Aorta (tissue), 5 donors: Measurements from ENCODE around the gene KCTD18. TPM values are rescaled to one million over a fixed set of nuclear protein-coding genes. Genes with fewer than 3 reads are reported as not detected.
A peak's percentile ranks its signal among the peaks of the same experiment; 100 is the strongest.

Source experiments
- ATAC-seq: fragments of 200-7000 bp; cut with Tn5 transposase; one replicate; pipeline ENCODE4 v1.9.1; 2022; ENCODE audit warnings: moderate library complexity; ENCODE audit not compliant: low FRiP score
- DNase-seq, 2 donors: peaks; one replicate each; pipeline ENCODE4 v3.0.0-alpha.2; 2020
- H3K27ac ChIP-seq, 2 donors: one replicate each; pipeline ENCODE4 v1.5.1; 2013; ENCODE audit warnings: low read length in 2 of 2, mild to moderate bottlenecking in 2 of 2, moderate library complexity in 2 of 2, control low read depth in 1 of 2, inconsistent platforms in 1 of 2, low read depth in 1 of 2
- H3K27me3 ChIP-seq, 2 donors: one replicate each; pipeline ENCODE4 v1.6.1; 2013; ENCODE audit warnings: control low read depth in 1 of 2, low read length in 1 of 2, mild to moderate bottlenecking in 1 of 2, moderate library complexity in 1 of 2; ENCODE audit not compliant: insufficient read depth in 2 of 2, control insufficient read depth in 1 of 2
- H3K36me3 ChIP-seq, 2 donors: one replicate each; pipeline ENCODE4 v1.6.1; 2013; ENCODE audit warnings: control low read depth in 1 of 2, low read length in 1 of 2, mild to moderate bottlenecking in 1 of 2; ENCODE audit not compliant: insufficient read depth in 2 of 2, control insufficient read depth in 1 of 2
- H3K4me1 ChIP-seq, 2 donors: one replicate each; pipeline ENCODE4 v1.6.1; 2013; ENCODE audit warnings: low read length in 2 of 2, control low read depth in 1 of 2, mild to moderate bottlenecking in 1 of 2, moderate library complexity in 1 of 2; ENCODE audit not compliant: insufficient read depth in 2 of 2, control insufficient read depth in 1 of 2
- H3K4me3 ChIP-seq, 2 donors: one replicate each; pipeline ENCODE4 v1.5.1; 2013; ENCODE audit warnings: low read length in 2 of 2, control low read depth in 1 of 2, mild to moderate bottlenecking in 1 of 2
- H3K9me3 ChIP-seq: one replicate; pipeline ENCODE4 v1.6.1; 2013; ENCODE audit warnings: mild to moderate bottlenecking, low read length; ENCODE audit not compliant: control insufficient read depth
- WGBS, 2 donors: extraction: QIAGEN DNeasy Blood & Tissue Kit; methylation state at CpG; one replicate each; pipeline ENCODE4 v1.1.7; 2013; 5-methylcytosine and 5-hydroxymethylcytosine counted together
- intact Hi-C, 2 donors: fragments of 100-400 bp; cut with DNase I; formaldehyde crosslinking; loops; one replicate each; pipeline versions ENCODE4 v1.14.2 to v1.15.0; 2022
- polyA plus RNA-seq, 2 donors: library from polyadenylated mRNA; stranded (reverse); fragments of 200-250 nt; gene quantifications; one replicate each; pipeline ENCODE4 v1.2.3, GENCODE V29; 2013
- total RNA-seq, 2 donors: library from RNA; stranded (reverse); fragmentation: NEBNext Ultra II Directional; extraction: Animal tissue kit (Norgen Biotek cat#: 25700); gene quantifications; one replicate each; pipeline ENCODE4 v1.2.1, GENCODE V29; 2021
- donor health status: healthy with polysubstance abuse.
- donor health status: Bipolar disorder and iron deficiency.
- donor health status: DM: no; HTN: no; CAD: no.
- donor health status: DM: no; HTN: no; CAD: no.
- donor health status: DM: yes; HTN: yes; CAD: no.

Gene KCTD18
- total and polyA plus RNA-seq, 4 donors: 13.9 to 19.9 (median 15.4) TPM

DNA sequence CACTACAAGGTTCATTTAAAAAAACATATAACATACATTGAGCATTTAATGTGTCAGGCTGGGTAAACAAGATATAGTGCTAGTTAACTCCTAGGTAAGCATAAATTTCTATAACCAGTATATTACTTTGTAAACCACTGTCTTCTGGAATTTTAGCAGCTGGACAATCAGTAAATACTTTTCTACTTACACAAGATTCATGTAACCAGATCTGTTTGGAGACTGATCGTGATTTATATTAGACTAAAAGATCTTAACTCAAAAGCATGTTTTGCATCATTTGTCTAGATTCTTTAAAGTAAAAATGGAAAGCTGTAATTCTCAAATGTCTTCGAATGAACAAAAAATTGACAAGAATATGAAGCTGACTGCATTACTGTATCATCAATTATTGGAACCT lies 15.2 kb upstream of the KCTD18 start:
- ATAC-seq (no peak), DNase-seq (no peak)
- Histone ChIP-seq H3K27me3 (no peaks in the 10 kb centered on the region), H3K4me3 (no peak overlapping the region), H3K9me3 (peaks cover 1% of the 10 kb centered on the region), H3K36me3 (no peaks in the 10 kb centered on the region), H3K27ac (no peak overlapping the region), H3K4me1 (no peaks in the 10 kb centered on the region)
- intact Hi-C loops: no loop called here
- WGBS, 2 donors: 69 to 76% methylated on average over 2 of the region's 2 CpGs

DNA sequence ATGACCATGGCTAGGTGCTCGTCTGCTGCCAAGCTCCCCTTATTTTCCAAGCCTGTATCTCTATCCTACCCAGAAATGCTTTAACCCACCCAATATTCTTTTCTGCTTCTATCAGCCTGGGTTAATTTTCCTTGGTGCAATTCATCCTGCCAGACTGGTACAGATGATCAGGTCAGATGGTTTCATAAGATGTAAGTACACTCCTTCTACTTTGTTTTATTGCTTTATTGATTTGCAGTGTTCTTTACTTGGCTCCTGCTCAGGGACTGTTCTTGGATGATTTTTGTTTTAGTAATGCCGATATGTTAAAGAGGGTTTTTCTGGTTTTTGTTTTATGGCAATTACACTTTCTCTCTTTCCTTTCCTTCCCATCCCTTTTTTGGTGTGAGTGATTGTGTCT lies 13.7 kb upstream of the KCTD18 start:
- H3K4me1 ChIP-seq: no peaks in the 10 kb centered on the region
- H3K36me3 ChIP-seq: no peaks in the 10 kb centered on the region
- DNase-seq: no peak
- peaks cover 1% of the 10 kb centered on the region for H3K9me3 ChIP-seq
- no peak overlapping the region for H3K4me3 ChIP-seq
- H3K27me3 ChIP-seq: no peaks in the 10 kb centered on the region
- intact Hi-C loops: no loop called here
- 61 to 68% methylated on average over 2 of the region's 2 CpGs for WGBS, 2 donors
- no peak overlapping the region for H3K27ac ChIP-seq
- ATAC-seq: no peak

DNA sequence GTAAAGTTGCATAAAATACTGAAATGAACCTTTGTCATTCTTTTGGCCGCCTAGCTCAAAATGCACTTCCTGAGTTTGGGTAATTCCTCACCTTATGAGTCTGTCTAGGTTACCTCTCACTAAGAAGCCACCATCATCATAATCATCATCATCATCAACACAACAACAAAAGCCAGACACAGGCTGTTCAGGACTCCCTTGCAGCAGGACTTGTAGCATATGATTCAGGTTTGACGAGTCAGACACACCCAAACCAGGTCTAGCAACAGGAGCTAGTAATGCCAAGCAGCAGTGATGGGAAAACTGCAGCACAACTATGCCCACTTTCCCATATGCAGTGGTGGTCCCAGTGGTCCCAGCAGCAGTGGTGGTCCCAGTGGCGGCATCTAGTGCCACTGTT lies 13.3 kb upstream of the KCTD18 start:
- ATAC-seq: no peak
- H3K36me3 ChIP-seq: no peaks in the 10 kb centered on the region
- WGBS, 2 donors: 77 to 79% methylated on average over 3 of the region's 3 CpGs
- no peak overlapping the region for H3K27ac ChIP-seq
- DNase-seq: no peak
- H3K27me3 ChIP-seq: no peaks in the 10 kb centered on the region
- H3K4me1 ChIP-seq: no peaks in the 10 kb centered on the region
- H3K9me3 ChIP-seq: peaks cover 1% of the 10 kb centered on the region
- no peak overlapping the region for H3K4me3 ChIP-seq
- intact Hi-C loops: no loop called here

DNA sequence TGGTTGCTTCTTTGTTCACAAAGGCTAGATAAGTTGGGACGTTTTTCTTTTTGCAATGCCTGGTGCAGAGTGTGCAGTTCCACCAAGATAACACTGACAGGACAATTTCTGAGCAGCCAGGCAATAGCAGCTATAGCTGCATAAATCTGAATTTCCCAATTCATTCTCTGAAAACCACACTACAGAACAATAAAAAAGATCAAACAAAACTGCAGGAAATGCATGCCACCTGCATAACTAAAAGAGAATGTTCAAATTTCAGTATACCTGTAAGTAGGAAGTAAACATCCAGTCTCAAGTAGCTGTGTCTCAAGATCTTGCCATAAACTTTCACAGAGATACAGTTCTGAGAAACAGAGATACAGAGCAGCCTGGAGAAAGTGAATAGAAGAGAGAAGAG lies 5.3 kb upstream of the KCTD18 start:
- intact Hi-C loops: no loop called here
- ATAC-seq: no peak
- 18 to 21% methylated on average over 1 of the region's 1 CpG for WGBS, 2 donors

DNA sequence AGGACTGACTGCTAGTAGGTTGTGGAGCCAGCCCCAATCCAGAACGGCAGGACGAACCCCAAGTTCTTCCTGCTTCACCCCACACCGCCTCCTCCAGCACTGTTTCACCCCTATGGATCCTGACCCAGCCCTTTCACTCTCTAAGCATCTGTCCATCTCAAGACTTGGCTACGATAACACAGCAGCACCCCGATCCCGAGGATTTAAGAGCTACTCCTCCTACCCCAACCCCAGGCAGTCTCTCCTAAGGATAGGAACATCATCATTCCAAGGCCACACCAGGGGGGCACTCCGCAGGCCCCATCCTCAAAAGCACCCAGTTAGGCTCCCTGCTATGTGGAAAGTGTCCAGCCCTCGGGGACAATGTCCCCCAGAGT lies 645 bp downstream of the KCTD18 start:
- DNase-seq (no peak), ATAC-seq (peak; percentile 3)
- intact Hi-C loops: no loop called here
- H3K36me3 ChIP-seq: peaks cover 0 to 4% of the 10 kb centered on the region in 2 donors
- H3K9me3 ChIP-seq: no peaks in the 10 kb centered on the region
- H3K4me1 ChIP-seq: no peaks in the 10 kb centered on the region
- 24 to 29% methylated on average over 8 of the region's 8 CpGs for WGBS, 2 donors
- H3K27me3 ChIP-seq: peaks cover 0 to 1% of the 10 kb centered on the region in 2 donors
- H3K4me3 ChIP-seq: peak overlapping the region; percentile 79 to 89
- peak overlapping the region; percentile 1 to 73 for H3K27ac ChIP-seq

More for the DNA sequence above, 5.3 kb upstream of the KCTD18 start:
- no peak for DNase-seq
- H3K27me3 ChIP-seq: peaks cover 0 to 1% of the 10 kb centered on the region in 2 donors
- no peaks in the 10 kb centered on the region for H3K9me3 ChIP-seq
- no peaks in the 10 kb centered on the region for H3K4me1 ChIP-seq
- H3K36me3 ChIP-seq: no peaks in the 10 kb centered on the region
- H3K4me3 ChIP-seq: no peak overlapping the region
- no peak overlapping the region for H3K27ac ChIP-seq

DNA sequence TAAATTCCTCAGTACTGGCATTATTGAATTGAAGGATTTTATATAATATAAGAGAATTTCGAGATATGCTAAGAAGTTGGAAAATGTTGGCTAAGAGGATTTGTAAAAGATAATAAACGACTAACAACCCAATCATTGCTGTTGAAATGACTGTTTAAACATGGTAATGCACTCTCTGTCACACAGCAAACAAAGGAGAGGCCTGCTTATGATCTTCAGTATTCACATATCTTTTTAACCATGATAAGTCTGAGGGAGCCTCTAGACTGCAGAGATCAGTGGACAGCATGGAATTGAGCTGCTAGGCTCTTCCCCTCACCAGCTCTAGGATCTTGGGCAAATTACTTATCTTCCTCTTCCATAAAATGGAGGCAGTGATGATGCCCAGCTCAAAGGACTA lies 2.7 kb downstream of the KCTD18 start:
- intact Hi-C loops: no loop called here
- 89 to 94% methylated on average over 2 of the region's 2 CpGs for WGBS, 2 donors
- Histone ChIP-seq H3K4me3 (no peak overlapping the region), H3K27me3 (peaks cover 0 to 1% of the 10 kb centered on the region in 2 donors), H3K27ac (no peak overlapping the region), H3K9me3 (no peaks in the 10 kb centered on the region), H3K4me1 (no peaks in the 10 kb centered on the region), H3K36me3 (peaks cover 0 to 4% of the 10 kb centered on the region in 2 donors)
- ATAC-seq (no peak), DNase-seq (no peak)

DNA sequence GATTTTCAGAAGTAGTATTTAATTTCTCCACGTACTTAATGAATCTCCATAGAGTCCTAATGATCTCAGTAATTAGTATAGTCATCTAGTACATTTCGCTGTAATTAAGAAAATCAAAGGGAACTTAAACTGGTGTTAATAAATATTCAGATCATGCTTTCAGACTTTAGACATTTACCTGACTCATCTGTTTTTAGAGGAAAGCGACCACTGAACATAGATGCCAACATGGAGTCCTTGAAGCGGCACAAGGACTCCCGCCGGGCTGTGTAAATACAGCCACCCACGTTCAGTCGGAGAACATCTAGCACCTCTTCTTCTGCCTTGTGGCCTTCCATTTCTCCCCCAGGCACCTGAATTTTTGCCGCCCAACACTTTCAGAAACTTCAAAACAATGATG lies 3.2 kb downstream of the KCTD18 start:
- 83 to 86% methylated on average over 9 of the region's 9 CpGs for WGBS, 2 donors
- Histone ChIP-seq H3K9me3 (no peaks in the 10 kb centered on the region), H3K4me1 (no peaks in the 10 kb centered on the region), H3K27me3 (no peaks in the 10 kb centered on the region), H3K36me3 (peaks cover 0 to 4% of the 10 kb centered on the region in 2 donors), H3K4me3 (no peak overlapping the region), H3K27ac (no peak overlapping the region)
- ATAC-seq (no peak), DNase-seq (no peak)
- intact Hi-C loops: no loop called here

DNA sequence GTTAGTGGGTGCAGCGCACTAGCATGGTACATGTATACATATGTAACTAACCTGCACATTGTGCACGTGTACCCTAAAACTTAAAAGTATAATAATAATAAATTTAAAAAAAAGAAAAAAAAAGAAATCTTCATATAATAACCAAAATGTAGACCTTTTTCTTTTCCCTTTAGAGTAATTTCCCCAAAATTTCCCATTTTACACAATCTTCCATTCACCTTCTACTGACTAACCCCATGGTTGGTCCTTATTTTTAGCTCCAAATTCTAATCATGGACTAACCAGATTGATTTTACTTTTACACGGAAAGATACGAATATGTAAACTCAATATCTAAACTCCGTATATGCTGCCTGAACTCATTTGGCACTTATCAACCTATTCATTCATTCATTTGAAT lies 7.7 kb downstream of the KCTD18 start:
- ATAC-seq: no peak
- intact Hi-C loops: no loop called here
- Histone ChIP-seq H3K27me3 (no peaks in the 10 kb centered on the region), H3K9me3 (no peaks in the 10 kb centered on the region), H3K27ac (no peak overlapping the region), H3K36me3 (peaks cover 0 to 8% of the 10 kb centered on the region in 2 donors), H3K4me3 (no peak overlapping the region), H3K4me1 (no peaks in the 10 kb centered on the region)
- DNase-seq: no peak
- 96 to 97% methylated on average over 5 of the region's 5 CpGs for WGBS, 2 donors

DNA sequence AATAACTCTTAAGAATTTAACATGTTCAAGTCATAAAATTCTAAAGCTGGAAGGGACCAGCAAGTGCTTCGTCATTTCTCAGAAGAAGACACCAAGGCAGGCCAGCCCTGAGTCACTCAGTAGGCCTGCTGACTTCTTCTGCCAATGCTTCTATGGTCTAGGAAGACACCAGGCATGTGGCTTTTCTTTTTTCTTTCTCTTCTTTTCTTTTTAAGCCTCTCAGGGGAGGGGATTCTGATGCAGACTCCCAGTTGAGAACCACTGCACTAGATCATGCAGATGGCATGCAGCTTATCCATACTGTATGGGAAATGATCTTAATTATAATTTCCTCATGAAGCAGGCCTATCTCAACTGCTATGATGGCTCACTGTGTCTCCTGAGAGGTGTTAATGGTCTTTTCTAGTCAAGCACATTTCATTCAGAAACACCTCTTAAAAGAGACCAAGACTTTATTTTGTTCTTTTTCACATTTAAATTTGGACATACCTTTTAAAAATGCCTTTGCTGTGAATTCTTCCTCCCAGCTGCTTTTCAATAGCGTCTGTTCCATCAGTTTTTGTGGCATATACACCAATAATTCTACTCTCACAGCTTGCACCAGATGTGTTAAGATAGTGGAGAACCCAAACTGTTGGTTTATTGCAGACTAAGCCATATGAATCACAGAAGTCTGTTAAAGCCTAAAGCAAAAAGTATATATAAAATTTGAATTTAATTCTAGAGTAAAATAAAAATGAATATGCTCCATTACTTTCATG lies 11.3 kb downstream of the KCTD18 start:
- peaks cover 0 to 4% of the 10 kb centered on the region in 2 donors for H3K36me3 ChIP-seq
- no peaks in the 10 kb centered on the region for H3K27me3 ChIP-seq
- intact Hi-C loops: no loop called here
- DNase-seq: no peak
- H3K4me1 ChIP-seq: no peaks in the 10 kb centered on the region
- no peak for ATAC-seq
- 89 to 90% methylated on average over 2 of the region's 2 CpGs for WGBS, 2 donors
- no peak overlapping the region for H3K4me3 ChIP-seq
- no peak overlapping the region for H3K27ac ChIP-seq
- H3K9me3 ChIP-seq: no peaks in the 10 kb centered on the region
